ENCODE results near the gene MRPS31. TPM values are rescaled to one million over a fixed set of nuclear protein-coding genes. Genes with fewer than 3 reads are reported as not detected.

Gene MRPS31
- total RNA-seq, 2 donors from 2014 or later = 19.2 to 19.9 TPM

DNA sequence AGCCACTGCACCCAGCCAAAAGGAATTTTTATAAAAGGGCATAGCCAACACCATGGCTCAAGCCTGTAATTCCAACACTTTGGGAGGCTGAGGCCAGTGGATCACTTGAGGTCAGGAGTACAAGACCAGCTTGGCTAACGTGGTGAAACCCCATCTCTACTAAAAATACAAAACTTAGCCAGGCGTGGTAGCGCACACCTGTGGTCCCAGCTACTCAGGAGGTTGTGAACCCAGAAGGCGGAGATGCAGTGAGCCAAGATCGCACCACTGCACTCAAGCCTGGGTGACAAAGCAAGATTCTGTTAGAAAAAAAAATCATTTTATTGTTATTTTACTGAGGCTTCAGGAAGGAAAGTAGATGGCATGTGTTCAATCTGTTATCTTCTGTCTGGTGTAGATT, 73.3 kb downstream of the MRPS31 start:
- TF ChIP-seq POLR2AphosphoS5 (IDR thresholded peaks at IDR 0.05) (no peak), CTCF (IDR thresholded peaks at IDR 0.05) (no peak), POLR2A (IDR thresholded peaks at IDR 0.05) (no peak)
- H3K4me3 ChIP-seq = no peak overlapping the region
- 84% methylated on average over 5 of the region's 5 CpGs for WGBS
- no peak for DNase-seq (ENCODE audit: low spot score)
- intact Hi-C loops (cut with DNase I) = no loop called here
- H3K27ac ChIP-seq = no peak overlapping the region
- no peaks in the 10 kb centered on the region for H3K36me3 ChIP-seq
- no peaks in the 10 kb centered on the region for H3K4me1 ChIP-seq (replicated peaks)
- no peaks in the 10 kb centered on the region for H3K9me3 ChIP-seq
- no peaks in the 10 kb centered on the region for H3K27me3 ChIP-seq (replicated peaks; ENCODE audit: insufficient read depth)

- intact Hi-C loops (cut with DNase I) = no loop called here
- H3K27ac ChIP-seq = no peak overlapping the region
- no peaks in the 10 kb centered on the region for H3K4me1 ChIP-seq (replicated peaks)
- no peaks in the 10 kb centered on the region for H3K9me3 ChIP-seq
- WGBS = 94% methylated on average over 4 of the region's 4 CpGs
- no peak for DNase-seq (ENCODE audit: low spot score)
- TF ChIP-seq POLR2A (IDR thresholded peaks at IDR 0.05) = no peak
- no peak for TF ChIP-seq CTCF (IDR thresholded peaks at IDR 0.05)
- TF ChIP-seq POLR2AphosphoS5 (IDR thresholded peaks at IDR 0.05) = no peak
- no peak overlapping the region for H3K4me3 ChIP-seq
- H3K27me3 ChIP-seq (replicated peaks; ENCODE audit: insufficient read depth) = no peaks in the 10 kb centered on the region
- no peaks in the 10 kb centered on the region for H3K36me3 ChIP-seq
These were observed 76.6 kb downstream of the MRPS31 start for GRCh38 chr13:40694426-40694825.

DNA sequence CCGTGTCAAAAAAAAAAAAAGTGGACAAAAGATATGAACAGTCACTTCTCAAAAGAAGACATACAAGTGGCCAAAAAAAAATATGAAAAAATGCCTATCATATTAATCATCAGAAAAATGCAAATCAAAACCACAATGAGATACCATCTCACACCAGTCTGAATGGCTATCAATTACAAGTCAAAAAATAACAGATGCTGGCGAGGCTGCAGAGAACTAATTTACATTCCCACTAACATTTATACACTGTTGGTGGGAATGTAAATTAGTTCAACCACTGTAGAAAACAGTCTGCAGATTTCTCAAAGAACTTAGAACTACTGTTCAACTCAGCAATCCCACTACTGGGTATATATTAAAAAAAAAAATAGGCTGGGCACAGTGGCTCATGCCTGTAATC, 78.0 kb downstream of the MRPS31 start:
- Histone ChIP-seq H3K27ac (no peak overlapping the region), H3K4me3 (no peak overlapping the region), H3K9me3 (no peaks in the 10 kb centered on the region), H3K36me3 (no peaks in the 10 kb centered on the region), H3K27me3 (replicated peaks; ENCODE audit: insufficient read depth) (no peaks in the 10 kb centered on the region), H3K4me1 (replicated peaks) (no peaks in the 10 kb centered on the region)
- TF ChIP-seq POLR2AphosphoS5 (IDR thresholded peaks at IDR 0.05) = no peak
- TF ChIP-seq POLR2A (IDR thresholded peaks at IDR 0.05) = no peak
- TF ChIP-seq CTCF (IDR thresholded peaks at IDR 0.05) = no peak
- no peak for DNase-seq (ENCODE audit: low spot score)
- intact Hi-C loops (cut with DNase I) = no loop called here
- WGBS = 74% methylated on average over 2 of the region's 2 CpGs

- TF ChIP-seq POLR2A (IDR thresholded peaks at IDR 0.05) (no peak), CTCF (IDR thresholded peaks at IDR 0.05) (no peak), POLR2AphosphoS5 (IDR thresholded peaks at IDR 0.05) (no peak)
- Histone ChIP-seq H3K4me1 (replicated peaks) (no peaks in the 10 kb centered on the region), H3K4me3 (no peak overlapping the region), H3K36me3 (no peaks in the 10 kb centered on the region), H3K27me3 (replicated peaks; ENCODE audit: insufficient read depth) (no peaks in the 10 kb centered on the region), H3K27ac (no peak overlapping the region), H3K9me3 (no peaks in the 10 kb centered on the region)
- no peak for DNase-seq (ENCODE audit: low spot score)
- 64% methylated on average over 3 of the region's 3 CpGs for WGBS
- intact Hi-C loops (cut with DNase I) = no loop called here
These were observed 82.2 kb downstream of the MRPS31 start for GRCh38 chr13:40688781-40689180.

- intact Hi-C loops (cut with DNase I) = loop anchor here (2.0 to 5.0 kb wide), 3 partner anchors 610 to 996 kb away; no protein-coding TSS in a partner anchor
- no peaks in the 10 kb centered on the region for H3K9me3 ChIP-seq
- H3K36me3 ChIP-seq = no peaks in the 10 kb centered on the region
- TF ChIP-seq POLR2A (IDR thresholded peaks at IDR 0.05) (no peak), POLR2AphosphoS5 (IDR thresholded peaks at IDR 0.05) (no peak), CTCF (IDR thresholded peaks at IDR 0.05) (peak; percentile 19 to 80 (median 62))
- H3K27me3 ChIP-seq (replicated peaks; ENCODE audit: insufficient read depth) = no peaks in the 10 kb centered on the region
- WGBS = 56% methylated on average over 11 of the region's 11 CpGs
- H3K4me1 ChIP-seq (replicated peaks) = no peaks in the 10 kb centered on the region
- no peak overlapping the region for H3K4me3 ChIP-seq
- DNase-seq (ENCODE audit: low spot score) = no peak
- no peak overlapping the region for H3K27ac ChIP-seq
These were observed 88.3 kb downstream of the MRPS31 start for GRCh38 chr13:40682449-40683240.

All from prostate gland (tissue), 2 donors.